PC-3 (cell line): Measurements from ENCODE around the gene SH3D21.

ENCODE experiments used
- CTCF ChIP-seq: fragments of 300-600 bp; sonication (generic); conservative IDR thresholded peaks from 2 replicates; pipeline ENCODE4 v1.5.1; 2017; ENCODE audit warnings: antibody characterized with exemption, low read depth, mild to moderate bottlenecking, low read length
- EZH2phosphoT487 ChIP-seq: fragments of 300-600 bp; sonication (generic); IDR thresholded peaks from 2 replicates; pipeline ENCODE4 v1.6.1; 2018; ENCODE audit warnings: mild to moderate bottlenecking, antibody characterized with exemption, low read length, borderline replicate concordance

GRCh38 chr1:36306210-36306901 lies at the start of gene SH3D21:
- TF ChIP-seq CTCF = peak; percentile 43
- no peak for TF ChIP-seq EZH2phosphoT487
